GM19452 (cell line): Measurements from ENCODE around the gene SORL1-AS1.
A peak's percentile ranks its signal among the peaks of the same experiment; 100 is the strongest.
"Not testable (repeated sequence)": the region's sequence is repeated elsewhere in the genome, so short reads cannot be mapped to it uniquely, and the experiment has no call there.

ENCODE experiments used
- ATAC-seq: cut with Tn5 transposase; IDR thresholded peaks from one replicate; pipeline ENCODE4 v1.9.1; 2021; ENCODE audit not compliant: unreplicated experiment

Gene SORL1-AS1

DNA sequence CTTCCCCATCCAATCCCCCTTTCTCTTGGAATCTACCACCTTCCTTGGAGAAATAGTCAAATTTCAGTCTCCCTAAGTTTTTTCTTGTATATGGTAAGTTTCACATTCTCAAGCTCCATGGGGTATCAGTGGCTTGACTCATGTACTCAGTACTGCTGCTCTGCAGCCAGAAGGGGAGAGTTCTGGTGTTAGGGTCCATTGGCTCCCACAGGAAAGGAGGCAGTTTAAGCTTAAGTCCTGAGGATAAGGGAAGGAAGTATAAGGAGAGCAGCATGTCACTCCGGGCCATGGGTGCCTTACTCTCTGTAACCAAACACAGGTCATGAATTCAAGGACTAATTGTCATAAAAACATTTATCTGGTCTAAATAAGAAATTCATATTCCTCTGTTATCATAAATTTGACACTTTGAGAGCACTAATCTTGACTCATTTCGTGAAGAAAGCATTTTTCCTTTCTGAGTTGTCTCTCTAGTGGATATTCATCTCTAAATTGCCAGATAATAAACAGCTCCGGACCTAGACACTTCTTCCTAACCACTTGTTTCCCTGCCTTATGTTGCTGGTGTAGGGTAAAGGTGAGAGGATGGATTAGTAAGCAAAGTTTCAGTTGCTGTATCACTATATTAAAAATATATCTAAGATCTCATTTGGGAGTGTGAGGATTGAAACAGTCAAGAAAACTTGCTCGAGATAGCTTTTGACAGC is 20.8 kb downstream of the SORL1-AS1 start:
- ATAC-seq = no peak

GRCh38 chr11:121429556-121429955 is 23.2 kb downstream of the SORL1-AS1 start:
- no peak for ATAC-seq

DNA sequence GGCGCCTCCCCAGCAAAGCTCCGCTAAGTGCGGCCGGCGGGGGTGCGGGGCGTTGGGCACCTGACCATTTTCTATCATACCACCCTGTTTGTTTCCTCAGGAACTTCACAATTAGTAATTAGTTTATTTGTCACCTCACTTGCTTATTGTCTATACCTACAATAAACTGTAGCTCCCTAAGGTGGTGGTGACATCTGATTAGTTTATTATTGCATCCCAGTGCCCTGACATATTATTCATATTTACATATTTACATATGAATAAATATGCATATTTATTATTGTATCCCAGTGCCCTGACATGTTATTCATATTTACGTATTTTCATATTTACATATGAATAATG is 25.4 kb downstream of the SORL1-AS1 start:
- ATAC-seq = no peak

DNA sequence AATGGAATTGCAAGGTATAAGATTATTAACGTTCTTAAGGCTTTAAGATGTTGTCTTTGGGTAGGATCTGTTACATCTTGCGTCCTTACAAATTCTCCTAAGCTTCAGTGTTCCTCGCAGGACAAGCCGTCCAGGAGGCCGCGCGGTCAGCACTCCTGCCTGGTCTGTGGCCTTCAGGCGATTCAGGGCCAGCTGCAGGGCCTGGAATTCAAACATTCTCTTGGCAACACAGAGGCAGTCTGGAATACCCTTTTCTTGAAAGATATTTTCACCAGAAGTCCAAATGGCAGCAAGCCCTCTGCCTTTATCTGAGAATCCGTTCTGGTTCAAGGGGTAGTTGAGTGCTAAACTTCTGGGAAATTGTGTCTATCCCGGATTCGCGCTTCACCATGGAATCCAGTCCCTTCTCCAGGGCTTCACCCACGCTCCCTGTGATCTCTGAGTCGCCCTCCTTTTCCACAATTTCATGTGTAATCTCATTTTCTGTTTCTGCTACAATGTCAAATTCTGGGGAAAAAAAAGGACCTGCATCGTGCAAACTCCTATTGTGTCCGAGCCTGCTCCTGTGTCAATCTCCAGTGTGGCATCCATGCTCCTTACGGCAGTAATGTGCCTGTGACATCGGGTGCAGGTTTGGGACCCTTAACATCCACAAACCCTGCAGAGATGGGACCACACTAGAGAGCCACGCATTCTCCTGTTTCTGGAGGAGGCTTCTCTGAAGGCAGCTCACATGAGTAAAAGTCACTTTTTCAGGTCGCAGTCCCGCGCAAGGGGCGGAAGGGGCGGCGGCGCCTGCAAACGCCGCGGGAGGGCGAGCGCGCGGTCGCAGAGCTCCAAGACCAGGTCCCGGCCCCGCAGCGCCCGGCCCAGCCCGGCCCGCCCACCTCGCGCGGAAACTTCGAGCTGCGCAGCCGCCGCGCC is 26.0 kb downstream of the SORL1-AS1 start:
- ATAC-seq = peak; percentile 34

DNA sequence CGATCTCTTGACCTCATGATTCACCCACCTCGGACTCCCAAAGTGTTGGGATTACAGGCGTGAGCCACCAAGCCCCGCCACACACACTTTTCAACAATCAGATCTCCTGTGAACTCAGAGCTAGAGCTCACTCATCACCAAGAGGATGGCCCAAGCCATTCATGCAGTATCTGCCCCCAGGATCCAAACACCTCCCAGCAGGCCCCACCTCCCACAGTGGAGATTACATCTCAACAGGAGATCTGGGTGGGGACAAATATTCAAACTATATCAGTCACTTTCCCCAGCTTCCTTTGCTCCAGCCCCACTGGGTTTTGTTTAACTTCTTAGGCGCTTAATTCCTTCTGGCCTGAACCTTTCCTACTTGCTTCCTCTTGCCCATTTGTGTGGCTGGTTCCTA is 26.9 kb downstream of the SORL1-AS1 start:
- no peak for ATAC-seq

GRCh38 chr11:121422675-121423074 is 30.1 kb downstream of the SORL1-AS1 start:
- peak; percentile 40 for ATAC-seq

- ATAC-seq = no peak
Measured at GRCh38 chr11:121421149-121421901, 31.4 kb downstream of the SORL1-AS1 start.

- no peak for ATAC-seq
Measured at GRCh38 chr11:121420398-121420797, 32.4 kb downstream of the SORL1-AS1 start.

GRCh38 chr11:121419836-121420235 is 32.9 kb downstream of the SORL1-AS1 start:
- ATAC-seq = no peak

DNA sequence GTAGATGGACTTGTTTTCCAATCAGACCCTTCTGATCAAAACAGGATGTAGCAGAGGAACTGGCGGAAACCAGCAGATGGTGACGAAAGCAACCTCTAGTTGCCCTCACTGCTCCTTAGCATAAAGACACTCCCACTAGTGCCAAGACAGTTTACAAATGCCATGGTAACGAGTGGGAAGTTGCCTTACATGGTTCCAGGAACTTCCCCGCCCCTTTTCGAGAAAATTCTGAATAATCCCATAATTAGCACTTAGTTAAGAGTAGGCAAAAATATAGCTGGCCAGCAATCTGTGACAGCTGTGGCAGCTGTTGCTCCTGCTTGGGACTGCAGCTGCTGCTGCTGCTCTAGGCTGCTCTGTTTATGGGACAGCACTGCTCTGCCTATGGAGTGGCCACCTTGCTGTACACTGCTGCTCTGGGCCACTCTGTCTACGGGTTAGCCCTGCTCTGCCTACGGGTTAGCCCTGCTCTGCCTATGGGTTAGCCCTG is 34.1 kb downstream of the SORL1-AS1 start:
- ATAC-seq = no peak

DNA sequence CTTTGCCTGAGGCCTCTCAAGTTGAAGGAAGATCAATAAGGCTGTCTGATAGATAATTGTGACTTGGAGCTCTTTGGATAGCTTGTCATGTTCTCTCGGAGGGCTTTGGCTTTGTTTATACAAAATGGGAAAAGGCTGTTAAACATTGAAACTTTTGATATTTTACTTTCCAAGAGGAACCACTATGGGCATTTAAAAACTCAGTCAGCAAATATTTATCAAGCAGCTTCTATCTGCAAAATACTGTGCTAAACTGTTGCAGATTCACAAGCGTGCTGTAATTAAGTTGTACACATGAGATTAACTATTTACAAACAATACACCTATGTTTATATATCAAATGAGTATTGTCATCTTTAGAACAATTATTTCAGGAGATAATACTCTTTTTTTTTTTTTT is 35.2 kb downstream of the SORL1-AS1 start:
- no peak for ATAC-seq

DNA sequence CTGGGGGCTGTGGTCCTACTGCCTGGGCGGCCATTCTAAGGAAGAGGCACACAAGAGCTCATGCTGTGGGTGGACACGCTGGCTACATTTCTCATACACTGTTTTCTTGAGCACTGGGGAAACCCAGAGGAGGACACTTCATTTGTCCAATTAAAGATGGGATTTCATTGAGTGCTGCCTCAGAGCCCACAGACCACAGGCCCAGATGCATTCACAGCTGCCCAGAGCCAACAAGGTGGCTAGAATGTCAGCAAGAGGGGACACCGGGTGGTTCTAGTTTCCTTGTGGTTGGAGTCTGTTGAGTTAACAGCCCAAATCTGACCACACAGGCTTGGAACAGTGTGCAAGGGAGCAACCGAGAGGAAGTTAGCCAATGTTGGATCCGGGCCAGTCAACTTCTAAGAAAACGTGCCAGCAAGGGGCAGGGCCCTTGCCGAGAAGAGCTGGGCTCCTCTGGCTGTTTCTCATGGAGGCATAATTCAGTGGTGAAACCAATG is 35.7 kb downstream of the SORL1-AS1 start:
- ATAC-seq = peak; percentile 71

GRCh38 chr11:121415856-121416255 is 36.9 kb downstream of the SORL1-AS1 start:
- ATAC-seq = no peak

DNA sequence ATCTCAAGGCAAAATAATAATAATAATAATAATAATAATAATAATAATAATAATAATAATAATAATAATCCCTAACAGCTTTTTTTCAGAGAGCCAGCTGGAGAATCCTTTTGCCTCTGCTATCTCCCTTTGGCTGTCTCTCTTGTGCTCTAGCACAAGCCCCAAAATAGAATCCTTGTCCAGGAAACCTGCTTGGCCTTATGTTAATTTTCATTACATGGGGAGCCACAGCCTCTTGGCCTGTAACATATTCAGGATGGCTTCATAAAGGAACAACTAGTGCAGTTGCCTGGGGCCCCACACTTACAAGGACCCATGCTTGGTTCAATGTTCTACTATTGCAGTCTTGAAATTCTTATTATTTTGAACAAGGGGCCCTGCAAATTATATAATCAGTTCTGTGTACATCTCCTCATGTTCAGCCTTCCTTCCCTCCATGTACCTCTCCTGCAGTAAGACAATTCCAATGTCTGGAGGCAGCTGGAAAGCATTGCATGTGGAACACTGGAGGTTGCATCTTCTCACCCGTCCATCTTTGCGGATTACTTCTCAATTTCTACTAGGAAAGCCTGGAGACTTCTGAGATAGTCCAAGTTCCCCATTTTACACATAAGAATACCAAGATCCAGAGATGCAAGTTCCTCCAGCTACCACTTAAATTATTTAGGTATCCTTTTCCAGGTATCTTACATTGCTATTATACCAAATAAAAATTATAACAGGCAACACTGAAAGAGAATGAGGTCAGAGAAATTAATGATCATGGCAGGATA is 38.4 kb downstream of the SORL1-AS1 start:
- no peak for ATAC-seq

DNA sequence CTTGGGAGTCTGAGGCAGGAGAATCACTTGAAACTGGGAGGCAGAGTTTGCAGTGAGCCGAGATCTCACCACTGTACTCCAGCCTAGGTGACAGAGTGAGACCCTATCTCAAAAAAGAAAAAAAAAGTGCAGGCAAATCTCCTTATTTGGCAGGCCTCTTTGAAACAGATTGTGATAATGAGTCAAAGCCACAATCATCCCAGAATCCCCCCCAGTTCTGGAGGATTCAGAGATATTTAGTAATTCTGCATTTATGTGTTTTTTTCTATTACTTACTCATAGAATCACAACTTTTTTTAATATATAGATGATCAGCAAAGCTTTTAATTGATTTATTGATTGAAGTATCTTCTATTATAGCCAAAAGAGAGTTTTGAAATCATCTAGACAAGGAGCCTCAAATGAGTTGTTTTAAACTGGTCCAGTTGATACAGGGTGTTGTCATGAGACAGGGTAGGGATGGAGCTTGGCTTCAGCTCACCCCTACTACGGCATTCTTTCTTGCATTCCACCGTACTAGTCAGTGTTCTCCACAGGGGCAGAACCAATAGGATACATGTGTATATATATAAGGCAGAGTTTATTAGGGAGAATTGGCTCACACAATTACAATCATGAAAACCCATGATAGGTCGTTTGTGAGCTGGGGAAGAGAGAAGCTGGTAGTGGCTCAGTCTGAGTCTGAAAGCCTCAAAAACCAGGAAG is 39.9 kb downstream of the SORL1-AS1 start:
- ATAC-seq = no peak

- ATAC-seq = no peak
Measured at GRCh38 chr11:121412000-121412587, 40.7 kb downstream of the SORL1-AS1 start.

DNA sequence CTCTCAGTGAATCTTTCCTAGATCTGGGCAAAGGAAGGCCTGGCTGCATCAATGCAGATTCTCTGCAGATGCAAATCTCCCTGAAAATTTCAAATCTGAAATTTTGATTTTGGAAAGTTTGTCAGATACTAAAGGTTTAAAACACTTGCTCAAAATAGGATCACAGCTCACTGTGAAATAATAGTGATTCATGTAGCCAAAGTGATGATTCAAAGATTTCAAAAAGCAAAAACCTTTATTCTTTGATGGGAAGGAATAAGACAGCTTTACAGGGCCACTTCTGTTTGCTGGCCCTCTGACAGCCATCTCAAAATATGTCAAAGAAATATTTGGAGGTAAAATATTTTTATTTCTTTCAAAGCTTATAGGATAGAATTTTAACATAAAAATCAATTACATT is 41.4 kb downstream of the SORL1-AS1 start:
- ATAC-seq = not testable (repeated sequence)

GRCh38 chr11:121410041-121410440 is 42.7 kb downstream of the SORL1-AS1 start:
- ATAC-seq = not testable (repeated sequence)

- ATAC-seq = no peak
Measured at GRCh38 chr11:121408830-121409229, 43.9 kb downstream of the SORL1-AS1 start.
